Hepatocyte (in vitro differentiated cells): ENCODE data around the gene LSAMP.

Experiments used
- EZH2 ChIP-seq: fragments of 200-600 bp; sonication (generic); IDR thresholded peaks from 2 replicates; pipeline ENCODE4 v1.6.1; 2016; ENCODE audit warnings: antibody characterized with exemption, mild to moderate bottlenecking, borderline replicate concordance
- EZH2phosphoT487 ChIP-seq: fragments of 200-600 bp; sonication (generic); IDR thresholded peaks from one replicate; pipeline ENCODE4 v1.6.1; 2018; ENCODE audit warnings: antibody characterized with exemption, mild to moderate bottlenecking, low read depth, moderate library complexity; ENCODE audit not compliant: unreplicated experiment, severe bottlenecking
- TF ChIP-seq, protein P1 (sequence below): fragments of 200-600 bp; sonication (generic); IDR thresholded peaks from 2 replicates; pipeline ENCODE4 v1.5.1; 2016; ENCODE audit warnings: antibody characterized with exemption, mild to moderate bottlenecking; ENCODE audit not compliant: poor library complexity

DNA sequence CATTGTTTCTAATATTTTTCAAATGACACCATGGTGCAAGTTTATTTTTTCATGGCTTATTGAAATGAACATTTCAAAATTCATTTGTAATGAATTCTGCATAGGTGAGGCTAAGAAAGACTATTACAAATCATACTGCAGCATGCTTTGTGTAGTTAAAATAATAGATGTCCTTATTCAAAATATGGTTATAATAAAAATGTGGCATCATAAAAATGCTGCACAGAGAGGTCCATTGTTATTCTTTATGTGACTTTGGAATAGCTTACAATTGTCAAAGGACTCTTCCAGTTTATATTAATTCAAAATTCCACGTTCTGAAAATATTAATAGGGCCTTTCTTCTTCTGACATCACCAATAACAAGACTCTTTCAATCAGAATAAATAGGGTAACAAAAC lies 599.3 kb downstream of the LSAMP start:
- TF ChIP-seq, protein P1, sequence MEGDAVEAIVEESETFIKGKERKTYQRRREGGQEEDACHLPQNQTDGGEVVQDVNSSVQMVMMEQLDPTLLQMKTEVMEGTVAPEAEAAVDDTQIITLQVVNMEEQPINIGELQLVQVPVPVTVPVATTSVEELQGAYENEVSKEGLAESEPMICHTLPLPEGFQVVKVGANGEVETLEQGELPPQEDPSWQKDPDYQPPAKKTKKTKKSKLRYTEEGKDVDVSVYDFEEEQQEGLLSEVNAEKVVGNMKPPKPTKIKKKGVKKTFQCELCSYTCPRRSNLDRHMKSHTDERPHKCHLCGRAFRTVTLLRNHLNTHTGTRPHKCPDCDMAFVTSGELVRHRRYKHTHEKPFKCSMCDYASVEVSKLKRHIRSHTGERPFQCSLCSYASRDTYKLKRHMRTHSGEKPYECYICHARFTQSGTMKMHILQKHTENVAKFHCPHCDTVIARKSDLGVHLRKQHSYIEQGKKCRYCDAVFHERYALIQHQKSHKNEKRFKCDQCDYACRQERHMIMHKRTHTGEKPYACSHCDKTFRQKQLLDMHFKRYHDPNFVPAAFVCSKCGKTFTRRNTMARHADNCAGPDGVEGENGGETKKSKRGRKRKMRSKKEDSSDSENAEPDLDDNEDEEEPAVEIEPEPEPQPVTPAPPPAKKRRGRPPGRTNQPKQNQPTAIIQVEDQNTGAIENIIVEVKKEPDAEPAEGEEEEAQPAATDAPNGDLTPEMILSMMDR, result no peak
- no peak for TF ChIP-seq EZH2
- TF ChIP-seq EZH2phosphoT487, result no peak
